Measurements from ENCODE around the gene OR4C45. TPM values are rescaled to one million over a fixed set of nuclear protein-coding genes. Genes with fewer than 3 reads are reported as not detected.

The OR4C45 gene
- total and polyA plus RNA-seq, 8 donors: not detected

GRCh38 chr11:50070389-50070788, 37.7 kb downstream of the OR4C45 start:
- Histone ChIP-seq H3K4me3 (no peak overlapping the region), H3K27me3 (no peaks in the 10 kb centered on the region), H3K27ac (no peak overlapping the region), H3K4me1 (no peaks in the 10 kb centered on the region), H3K9me3 (peaks cover 0 to 46% of the 10 kb centered on the region in 2 donors), H3K36me3 (no peaks in the 10 kb centered on the region)
- no peak for DNase-seq
- intact Hi-C loops (cut with DNase I): no loop called here
- no peak for ATAC-seq
- no peak for TF ChIP-seq CTCF (IDR thresholded peaks at IDR 0.05)

- DNase-seq (no peak), ATAC-seq (no peak)
- H3K9me3 ChIP-seq: peaks cover 0 to 57% of the 10 kb centered on the region in 2 donors
- no peaks in the 10 kb centered on the region for H3K4me1 ChIP-seq
- no peak overlapping the region for H3K4me3 ChIP-seq
- H3K36me3 ChIP-seq: no peaks in the 10 kb centered on the region
- H3K27me3 ChIP-seq: no peaks in the 10 kb centered on the region
- intact Hi-C loops (cut with DNase I): no loop called here
- TF ChIP-seq CTCF (IDR thresholded peaks at IDR 0.05): no peak
- no peak overlapping the region for H3K27ac ChIP-seq
These were observed 39.0 kb downstream of the OR4C45 start for GRCh38 chr11:50071584-50072225.

- H3K4me1 ChIP-seq: no peaks in the 10 kb centered on the region
- TF ChIP-seq CTCF (IDR thresholded peaks at IDR 0.05): no peak
- H3K4me3 ChIP-seq: no peak overlapping the region
- no peak overlapping the region for H3K27ac ChIP-seq
- no peaks in the 10 kb centered on the region for H3K36me3 ChIP-seq
- H3K9me3 ChIP-seq: peaks cover 0 to 63% of the 10 kb centered on the region in 2 donors
- intact Hi-C loops (cut with DNase I): no loop called here
- DNase-seq (no peak), ATAC-seq (no peak)
- H3K27me3 ChIP-seq: no peaks in the 10 kb centered on the region
These were observed 39.8 kb downstream of the OR4C45 start for GRCh38 chr11:50072226-50073112.

GRCh38 chr11:50073113-50074105, 40.7 kb downstream of the OR4C45 start:
- intact Hi-C loops (cut with DNase I): no loop called here
- Histone ChIP-seq H3K27ac (no peak overlapping the region), H3K36me3 (no peaks in the 10 kb centered on the region), H3K4me3 (no peak overlapping the region), H3K9me3 (peaks cover 0 to 69% of the 10 kb centered on the region in 2 donors), H3K4me1 (no peaks in the 10 kb centered on the region), H3K27me3 (no peaks in the 10 kb centered on the region)
- no peak for DNase-seq
- ATAC-seq: no peak
- no peak for TF ChIP-seq CTCF (IDR thresholded peaks at IDR 0.05)
